Coronary artery (tissue), 2 donors: ENCODE results near the gene CASP12.
"Not testable (repeated sequence)": the region's sequence is repeated elsewhere in the genome, so short reads cannot be mapped to it uniquely, and the experiment has no call there.

Experiments
- DNase-seq: peaks from one replicate; pipeline ENCODE4 v3.0.0-alpha.2; 2017; ENCODE audit warnings: low spot score
- H3K27ac ChIP-seq, 2 donors: fragments of 200-600 bp; sonication (generic); one replicate each; pipeline ENCODE4 v1.5.1; 2016 to 2019
- H3K4me3 ChIP-seq: fragments of 200-600 bp; sonication (generic); 2 replicates; pipeline ENCODE4 v1.5.1; 2016; ENCODE audit warnings: mild to moderate bottlenecking, moderate library complexity
- TF ChIP-seq, protein P1 (sequence below): fragments of 200-600 bp; sonication (generic); IDR thresholded peaks from one replicate; pipeline ENCODE4 v1.5.1; 2019; ENCODE audit warnings: antibody characterized with exemption

Gene CASP12

GRCh38 chr11:104897891-104898684 is at the start of gene CASP12:
Gene CASP12 (minus strand): TSS chr11:104898460.
- Histone ChIP-seq H3K27ac (peak within 1 kb of the TSS; percentile 67 to 77), H3K4me3 (peak within 1 kb of the TSS; percentile 65)
- TF ChIP-seq, protein P1, sequence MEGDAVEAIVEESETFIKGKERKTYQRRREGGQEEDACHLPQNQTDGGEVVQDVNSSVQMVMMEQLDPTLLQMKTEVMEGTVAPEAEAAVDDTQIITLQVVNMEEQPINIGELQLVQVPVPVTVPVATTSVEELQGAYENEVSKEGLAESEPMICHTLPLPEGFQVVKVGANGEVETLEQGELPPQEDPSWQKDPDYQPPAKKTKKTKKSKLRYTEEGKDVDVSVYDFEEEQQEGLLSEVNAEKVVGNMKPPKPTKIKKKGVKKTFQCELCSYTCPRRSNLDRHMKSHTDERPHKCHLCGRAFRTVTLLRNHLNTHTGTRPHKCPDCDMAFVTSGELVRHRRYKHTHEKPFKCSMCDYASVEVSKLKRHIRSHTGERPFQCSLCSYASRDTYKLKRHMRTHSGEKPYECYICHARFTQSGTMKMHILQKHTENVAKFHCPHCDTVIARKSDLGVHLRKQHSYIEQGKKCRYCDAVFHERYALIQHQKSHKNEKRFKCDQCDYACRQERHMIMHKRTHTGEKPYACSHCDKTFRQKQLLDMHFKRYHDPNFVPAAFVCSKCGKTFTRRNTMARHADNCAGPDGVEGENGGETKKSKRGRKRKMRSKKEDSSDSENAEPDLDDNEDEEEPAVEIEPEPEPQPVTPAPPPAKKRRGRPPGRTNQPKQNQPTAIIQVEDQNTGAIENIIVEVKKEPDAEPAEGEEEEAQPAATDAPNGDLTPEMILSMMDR: no peak
- DNase-seq: no peak

DNA sequence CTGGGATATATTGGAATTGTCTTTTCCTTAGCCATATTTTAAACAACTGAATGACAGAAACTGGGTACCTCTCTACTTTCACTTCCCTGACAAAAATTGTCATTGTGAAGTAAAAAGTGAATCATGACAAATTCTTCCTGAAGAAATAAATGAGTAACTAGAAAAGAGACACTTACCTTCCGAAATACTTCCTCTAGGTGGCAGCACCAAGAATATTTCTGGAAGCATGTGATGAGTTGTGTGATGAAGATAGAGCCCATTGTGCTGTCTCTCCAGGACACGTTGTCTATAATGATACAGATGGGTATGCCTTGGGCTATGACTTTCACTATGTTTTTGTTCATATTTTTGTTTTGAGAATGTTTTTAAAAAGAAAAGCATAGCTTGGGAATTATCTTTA is 48.6 kb upstream of the CASP12 start:
- H3K27ac ChIP-seq: no peak overlapping the region
- TF ChIP-seq, protein P1: no peak
- DNase-seq: no peak
- no peak overlapping the region for H3K4me3 ChIP-seq

DNA sequence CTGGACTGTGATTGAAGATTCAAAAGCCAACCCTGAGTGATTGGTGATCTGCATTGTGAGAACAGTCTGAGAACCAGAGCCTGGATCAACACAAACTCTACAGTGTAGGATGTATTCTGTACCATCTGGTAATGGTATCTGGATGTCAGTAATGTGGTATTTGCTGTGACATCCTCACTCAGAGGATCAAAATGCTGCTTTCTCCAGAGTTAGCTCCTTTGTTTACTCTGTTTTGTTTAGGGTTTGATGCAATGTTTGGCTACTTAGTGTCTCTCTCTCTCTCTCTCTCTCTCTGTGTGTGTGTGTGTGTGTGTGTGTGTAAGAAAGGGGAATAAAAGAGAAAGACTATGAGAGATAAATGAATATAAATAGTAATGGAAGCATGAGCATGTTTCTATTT is 45.8 kb upstream of the CASP12 start:
- Histone ChIP-seq H3K4me3 (no peak overlapping the region), H3K27ac (no peak overlapping the region)
- DNase-seq: no peak
- TF ChIP-seq, protein P1: no peak

DNA sequence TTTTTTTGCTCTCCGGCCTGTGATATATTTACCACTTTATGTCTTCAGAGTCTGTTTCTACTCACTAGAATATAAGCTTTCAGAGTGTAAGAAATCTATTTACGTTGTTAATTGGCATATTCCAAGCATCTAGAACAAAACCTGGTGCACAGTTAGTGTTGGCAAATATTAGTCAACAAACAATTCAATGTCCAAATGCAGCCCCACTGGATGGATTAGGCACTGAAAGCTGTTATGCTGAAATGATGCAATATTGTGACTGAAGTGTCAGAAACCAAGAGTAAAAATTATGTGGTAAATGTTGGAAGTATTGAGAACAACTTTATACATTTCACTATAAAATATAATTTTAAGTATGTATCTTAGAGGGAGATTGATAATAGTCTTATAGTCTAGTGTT is 45.3 kb upstream of the CASP12 start:
- Histone ChIP-seq H3K4me3 (no peak overlapping the region), H3K27ac (no peak overlapping the region)
- TF ChIP-seq, protein P1: no peak
- DNase-seq: no peak

DNA sequence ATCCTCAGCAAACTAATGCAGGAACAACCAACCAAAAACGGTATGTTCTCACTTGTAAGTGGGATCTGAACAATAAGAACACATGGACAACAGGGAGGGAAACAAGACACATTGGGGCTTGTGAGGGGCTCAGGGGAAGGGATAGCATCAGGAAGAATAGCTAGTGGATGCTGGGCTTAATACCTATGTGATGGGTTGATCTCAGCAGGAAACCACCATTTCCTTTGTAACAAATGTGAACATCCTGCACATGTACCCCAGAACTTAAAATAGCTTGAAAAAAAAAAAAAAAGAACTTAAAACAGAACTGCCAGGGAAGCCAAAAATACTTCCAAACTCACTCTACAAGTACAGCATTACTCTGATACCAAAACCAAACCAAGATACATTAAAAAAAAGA is 36.3 kb upstream of the CASP12 start:
- TF ChIP-seq, protein P1: no peak
- no peak overlapping the region for H3K27ac ChIP-seq
- DNase-seq: no peak
- H3K4me3 ChIP-seq: no peak overlapping the region

DNA sequence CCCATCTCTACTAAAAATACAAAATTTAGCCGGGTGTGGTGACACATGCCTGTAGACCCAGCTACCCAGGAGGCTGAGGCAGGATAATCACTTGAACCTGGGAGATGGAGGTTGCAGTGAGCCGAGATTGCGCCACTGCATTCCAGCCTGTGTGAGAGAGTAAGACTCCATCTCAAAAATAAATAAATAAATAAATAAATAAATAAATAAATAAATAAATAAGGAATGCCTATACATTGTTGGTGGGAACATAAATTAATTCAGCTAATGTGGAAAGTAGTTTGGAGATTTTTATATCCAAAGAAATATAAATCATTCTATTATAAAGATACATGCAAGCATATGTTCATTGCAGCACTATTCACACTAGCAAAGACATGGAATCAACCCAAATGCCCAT is 35.8 kb upstream of the CASP12 start:
- not testable (repeated sequence) for H3K4me3 ChIP-seq, DNase-seq, H3K27ac ChIP-seq

DNA sequence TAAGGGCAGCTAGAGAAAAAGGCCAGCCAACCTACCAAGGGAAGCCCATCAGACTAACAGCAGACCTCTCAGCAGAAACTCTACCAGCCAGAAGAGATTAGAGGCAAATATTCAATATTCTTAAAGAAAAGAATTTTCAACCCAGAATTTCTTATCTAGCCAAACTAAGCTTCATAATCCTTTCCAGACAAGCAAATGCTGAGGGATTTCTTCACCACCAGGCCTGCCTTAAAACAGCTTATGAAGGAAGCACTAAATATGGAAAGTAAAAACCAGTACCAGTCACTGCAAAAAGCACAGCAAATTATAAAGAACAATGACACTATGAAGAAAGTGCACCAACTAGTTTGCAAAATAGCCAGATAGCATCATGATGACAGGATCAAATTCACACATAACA is 30.6 kb upstream of the CASP12 start:
- TF ChIP-seq, protein P1: no peak
- Histone ChIP-seq H3K27ac (no peak overlapping the region), H3K4me3 (no peak overlapping the region)
- no peak for DNase-seq
